ENCODE data around the gene PLPPR1.

- TF ChIP-seq CTCF (IDR thresholded peaks at IDR 0.05; ENCODE audit: poor library complexity, severe bottlenecking) (no peak), POLR2AphosphoS5 (IDR thresholded peaks at IDR 0.05) (no peak)
These were observed 2.6 kb upstream of the PLPPR1 start for GRCh38 chr9:101025940-101026339.

Data from neural cell (in vitro differentiated cells).